Esophagus muscularis mucosa (tissue), 4 donors: ENCODE data around the gene REX1BD. TPM values are rescaled to one million over a fixed set of nuclear protein-coding genes. Genes with fewer than 3 reads are reported as not detected.

Experiments used
- DNase-seq: peaks from one replicate; pipeline ENCODE4 v3.0.0-alpha.2; 2017; ENCODE audit errors: extremely low spot score
- H3K27ac ChIP-seq, 4 donors: fragments of 200-600 bp; sonication (generic); replicated peaks in 1 of 4; 1 replicate in 3 of 4; 2 replicates in 1 of 4; pipeline ENCODE4 v1.5.1; 2016 to 2019; ENCODE audit warnings: mild to moderate bottlenecking in 1 of 4
- H3K27me3 ChIP-seq, 4 donors: fragments of 200-600 bp; sonication (generic); one replicate each; pipeline versions ENCODE4 v1.5.1 to v1.6.0; 2016 to 2019
- H3K36me3 ChIP-seq, 4 donors: fragments of 200-600 bp; sonication (generic); one replicate each; pipeline ENCODE4 v1.5.1; 2016 to 2019
- H3K4me1 ChIP-seq, 4 donors: fragments of 200-600 bp; sonication (generic); one replicate each; pipeline ENCODE4 v1.5.1; 2016 to 2019
- H3K4me3 ChIP-seq, 4 donors: fragments of 200-600 bp; sonication (generic); 1 replicate in 2 of 4; 2 replicates in 2 of 4; pipeline ENCODE4 v1.5.1; 2016 to 2019; ENCODE audit warnings: mild to moderate bottlenecking in 4 of 4, moderate library complexity in 1 of 4
- H3K9me3 ChIP-seq, 4 donors: fragments of 200-600 bp; sonication (generic); 1 replicate in 3 of 4; 2 replicates in 1 of 4; pipeline ENCODE4 v1.5.1; 2016 to 2019
- EP300 ChIP-seq: sonication (generic); formaldehyde crosslinking; IDR thresholded peaks from one replicate; pipeline ENCODE4 v1.6.1; 2017; ENCODE audit warnings: antibody characterized with exemption
- POLR2A ChIP-seq: fragments of 450-650 bp; IDR thresholded peaks from one replicate; pipeline ENCODE4 v1.6.1; 2017; ENCODE audit warnings: antibody characterized with exemption, moderate library complexity, mild to moderate bottlenecking, low read depth
- POLR2AphosphoS5 ChIP-seq, 2 donors: sonication (generic); formaldehyde crosslinking; IDR thresholded peaks; one replicate each; pipeline ENCODE4 v1.6.1; 2017; ENCODE audit warnings: antibody characterized with exemption in 2 of 2
- WGBS: methylation state at CpG from one replicate; pipeline ENCODE4 v1.1.5; 2018; 5-methylcytosine and 5-hydroxymethylcytosine counted together
- intact Hi-C: fragments of 100-400 bp; cut with DNase I; formaldehyde crosslinking; loops from one replicate; pipeline ENCODE4 v1.15.1; 2023
- total RNA-seq, 4 donors: library from RNA; depleted of rRNA; stranded (reverse); fragments of >200 nt; gene quantifications; one replicate each; pipeline versions ENCODE4 v1.1.0 to v1.2.1, GENCODE V29; 2016
- TF ChIP-seq, protein P1 (sequence below), 3 experiments: fragments of 200-600 bp in 2 of 3; fragments of 450-650 bp in 1 of 3; sonication (generic) in 2 of 3; IDR thresholded peaks; one replicate each; pipeline ENCODE4 v1.5.1; 2017 to 2019; ENCODE audit warnings: antibody characterized with exemption in 3 of 3, mild to moderate bottlenecking in 2 of 3, moderate library complexity in 1 of 3

REX1BD gene
- total RNA-seq, 4 donors from 2014 or later, result 56.1 to 77.7 (median 67.0) TPM

DNA sequence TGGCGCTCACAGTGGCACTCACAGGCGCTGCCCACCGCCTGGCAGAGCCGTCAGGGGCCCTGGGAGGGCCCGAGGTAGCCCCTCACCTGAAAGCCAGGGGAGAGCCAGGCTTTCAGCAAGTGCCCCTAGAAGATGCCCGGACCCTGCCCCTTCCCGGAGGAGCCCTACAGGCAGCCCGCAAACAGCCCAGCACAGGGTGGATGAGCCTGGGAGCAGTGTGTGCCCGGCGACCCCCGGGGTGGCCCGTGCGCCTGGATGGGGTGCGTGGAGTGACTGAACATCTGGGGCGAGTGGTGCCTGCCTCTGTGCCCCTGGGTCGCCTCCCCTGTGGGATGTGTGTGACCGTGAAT is 16.6 kb downstream of the REX1BD start:
- TF ChIP-seq POLR2AphosphoS5 (IDR thresholded peaks at IDR 0.05), result no peak
- TF ChIP-seq, protein P1, sequence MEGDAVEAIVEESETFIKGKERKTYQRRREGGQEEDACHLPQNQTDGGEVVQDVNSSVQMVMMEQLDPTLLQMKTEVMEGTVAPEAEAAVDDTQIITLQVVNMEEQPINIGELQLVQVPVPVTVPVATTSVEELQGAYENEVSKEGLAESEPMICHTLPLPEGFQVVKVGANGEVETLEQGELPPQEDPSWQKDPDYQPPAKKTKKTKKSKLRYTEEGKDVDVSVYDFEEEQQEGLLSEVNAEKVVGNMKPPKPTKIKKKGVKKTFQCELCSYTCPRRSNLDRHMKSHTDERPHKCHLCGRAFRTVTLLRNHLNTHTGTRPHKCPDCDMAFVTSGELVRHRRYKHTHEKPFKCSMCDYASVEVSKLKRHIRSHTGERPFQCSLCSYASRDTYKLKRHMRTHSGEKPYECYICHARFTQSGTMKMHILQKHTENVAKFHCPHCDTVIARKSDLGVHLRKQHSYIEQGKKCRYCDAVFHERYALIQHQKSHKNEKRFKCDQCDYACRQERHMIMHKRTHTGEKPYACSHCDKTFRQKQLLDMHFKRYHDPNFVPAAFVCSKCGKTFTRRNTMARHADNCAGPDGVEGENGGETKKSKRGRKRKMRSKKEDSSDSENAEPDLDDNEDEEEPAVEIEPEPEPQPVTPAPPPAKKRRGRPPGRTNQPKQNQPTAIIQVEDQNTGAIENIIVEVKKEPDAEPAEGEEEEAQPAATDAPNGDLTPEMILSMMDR (IDR thresholded peaks at IDR 0.05), result no peak
- TF ChIP-seq EP300, result no peak
- TF ChIP-seq POLR2A, result no peak
- Histone ChIP-seq H3K9me3 (no peaks in the 10 kb centered on the region), H3K4me1 (peaks cover 18 to 47% (median 39%) of the 10 kb centered on the region in 4 donors), H3K4me3 (peak overlapping the region; percentile 39 to 56 (median 48)), H3K27me3 (peaks cover 10 to 97% (median 53%) of the 10 kb centered on the region in 4 donors), H3K27ac (no peak overlapping the region), H3K36me3 (no peaks in the 10 kb centered on the region)
- DNase-seq, result no peak
- intact Hi-C loops, result no loop called here
- 65% methylated on average over 4 of the region's 17 CpGs for whole genome bisulfite sequencing

DNA sequence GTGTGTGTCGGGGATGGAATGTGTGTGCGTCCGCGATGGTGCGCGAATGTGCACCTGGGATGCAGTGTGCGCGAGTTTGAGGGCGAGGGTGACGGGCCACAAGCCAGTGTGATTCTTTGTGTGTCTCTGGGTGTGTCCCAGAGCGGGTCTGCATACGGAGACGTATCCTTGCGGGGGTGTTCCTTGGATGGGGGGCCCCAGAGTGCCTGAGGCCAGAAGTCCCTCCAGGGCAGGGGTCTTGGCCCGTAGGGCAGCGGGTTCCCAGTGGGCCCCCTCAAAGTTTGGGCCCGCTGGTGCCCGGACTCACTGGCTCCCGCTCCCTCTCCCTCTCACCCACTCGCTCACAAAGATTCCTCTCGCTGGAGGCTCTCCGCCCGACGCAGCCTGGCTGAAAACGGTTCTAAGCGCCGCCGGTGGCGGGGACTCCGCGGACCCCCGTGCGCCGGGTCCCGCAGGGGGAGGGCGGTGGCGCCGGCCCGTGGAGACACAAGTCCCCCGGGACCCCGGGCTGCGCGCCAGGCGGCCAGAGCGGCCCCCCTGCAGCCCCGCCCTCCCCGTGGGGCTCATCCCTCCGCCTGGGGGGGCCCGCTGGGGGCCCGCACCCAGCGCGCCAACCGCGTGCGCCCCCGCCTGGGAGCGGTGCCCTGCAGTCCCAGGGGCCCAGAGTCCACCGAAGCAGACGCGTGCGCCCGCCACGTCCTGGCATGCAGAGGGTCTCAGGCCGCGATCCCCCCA is 17.1 kb downstream of the REX1BD start:
- no peak for TF ChIP-seq EP300
- no peak for TF ChIP-seq POLR2A
- TF ChIP-seq, protein P1 (IDR thresholded peaks at IDR 0.05), result no peak
- TF ChIP-seq POLR2AphosphoS5 (IDR thresholded peaks at IDR 0.05), result no peak
- Histone ChIP-seq H3K27me3 (peaks cover 10 to 97% (median 59%) of the 10 kb centered on the region in 4 donors), H3K4me3 (peak overlapping the region; percentile 39 to 56 (median 48)), H3K9me3 (no peaks in the 10 kb centered on the region), H3K27ac (peak overlapping the region in 1 of 4 donors; percentile 24), H3K4me1 (peaks cover 22 to 52% (median 43%) of the 10 kb centered on the region in 4 donors), H3K36me3 (no peaks in the 10 kb centered on the region)
- no peak for DNase-seq
- WGBS, result 13% methylated on average over 7 of the region's 65 CpGs
- intact Hi-C loops, result no loop called here

DNA sequence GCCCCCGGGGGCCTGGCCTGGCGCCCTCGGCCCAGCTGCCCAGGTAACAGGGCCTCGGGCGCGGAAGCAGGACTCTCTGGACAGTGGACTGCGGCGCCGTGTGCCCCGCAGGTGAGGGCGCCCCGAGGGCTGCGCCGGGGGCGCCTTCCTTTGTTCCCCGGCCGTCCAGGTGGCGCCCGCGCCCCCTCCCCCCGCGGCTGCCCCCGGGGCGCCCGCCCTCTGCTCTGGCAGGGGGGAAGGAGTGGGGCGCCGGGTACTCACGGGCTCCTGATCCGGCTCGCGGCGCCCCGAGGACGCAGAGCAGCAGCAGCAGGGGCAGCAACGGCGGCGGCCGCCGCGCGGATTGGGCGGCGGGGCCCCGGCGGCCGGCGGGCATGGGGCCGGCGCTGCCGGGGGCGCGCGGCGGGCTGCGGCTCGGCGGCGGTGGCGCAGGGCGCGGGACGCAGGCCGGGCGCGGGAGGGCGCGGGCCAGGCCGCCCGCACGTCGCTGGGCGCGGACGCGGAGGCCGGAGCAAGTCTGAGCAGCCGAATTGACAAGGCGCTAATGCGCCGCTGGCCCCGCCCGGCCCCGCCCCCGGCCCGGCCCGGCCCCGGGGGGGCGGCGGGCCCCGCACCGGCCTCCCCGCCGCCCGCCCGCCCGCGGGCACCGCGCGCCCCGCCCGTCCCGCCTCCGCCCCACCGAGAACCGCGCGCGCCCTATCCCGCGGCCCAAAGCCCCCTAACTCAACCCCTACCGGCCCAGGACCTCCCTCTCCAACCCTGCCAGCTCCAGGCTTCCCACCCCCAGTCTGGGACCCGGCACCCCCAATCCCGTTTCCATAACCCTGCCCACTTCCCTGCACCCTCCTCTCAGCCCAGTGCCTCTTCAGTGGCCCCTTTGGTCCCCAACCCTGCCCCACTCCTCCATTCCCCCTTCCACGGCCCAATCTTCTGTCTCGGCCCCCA is 18.0 kb downstream of the REX1BD start, which contains the start of gene CRLF1:
TSS of gene CRLF1 (minus strand) at position 519 of the 945 bp plus-strand sequence. CDS start at position 376, 143 bp downstream.
- H3K27ac ChIP-seq, result peak within 1 kb of the TSS in 1 of 4 donors; percentile 24
- no peaks in the 10 kb centered on the region for H3K36me3 ChIP-seq
- DNase-seq, result no peak
- H3K9me3 ChIP-seq, result no peaks in the 10 kb centered on the region
- peaks cover 14 to 97% (median 67%) of the 10 kb centered on the region in 4 donors for H3K27me3 ChIP-seq
- H3K4me3 ChIP-seq, result peak within 1 kb of the TSS; percentile 43 to 56 (median 48)
- 3% methylated on average over 8 of the region's 116 CpGs for WGBS
- peaks cover 30 to 60% (median 51%) of the 10 kb centered on the region in 4 donors for H3K4me1 ChIP-seq
- intact Hi-C loops, result no loop called here
- TF ChIP-seq POLR2AphosphoS5 (IDR thresholded peaks at IDR 0.05) (no peak), POLR2A (no peak), EP300 (no peak)
- TF ChIP-seq, protein P1 (IDR thresholded peaks at IDR 0.05), result no peak

- WGBS, result 3% methylated on average over 28 of the region's 68 CpGs
- Histone ChIP-seq H3K36me3 (no peaks in the 10 kb centered on the region), H3K27ac (no peak overlapping the region), H3K4me3 (peak overlapping the region; percentile 38 to 56 (median 43)), H3K9me3 (no peaks in the 10 kb centered on the region), H3K27me3 (peaks cover 17 to 97% (median 76%) of the 10 kb centered on the region in 4 donors), H3K4me1 (peaks cover 39 to 70% (median 60%) of the 10 kb centered on the region in 4 donors)
- TF ChIP-seq POLR2A (no peak), EP300 (no peak), POLR2AphosphoS5 (IDR thresholded peaks at IDR 0.05) (no peak)
- TF ChIP-seq, protein P1 (IDR thresholded peaks at IDR 0.05), result no peak
- no peak for DNase-seq
- intact Hi-C loops, result no loop called here
These were observed 18.9 kb downstream of the REX1BD start for GRCh38 chr19:18607226-18608101.
